Measurements from ENCODE around the gene SLC25A5.
"Not testable (repeated sequence)": the region's sequence is repeated elsewhere in the genome, so short reads cannot be mapped to it uniquely, and the experiment has no call there.

Gene SLC25A5

GRCh38 chrX:119477812-119478232 is 9.6 kb downstream of the SLC25A5 start:
- DNase-seq (ENCODE audit: low read depth in 3 of 3) = no peak

- DNase-seq (ENCODE audit: low read depth in 3 of 3) = no peak
Observed at GRCh38 chrX:119478504-119478903, 10.3 kb downstream of the SLC25A5 start.

- no peak for DNase-seq (ENCODE audit: low read depth in 3 of 3)
Observed at GRCh38 chrX:119479845-119480244, 11.6 kb downstream of the SLC25A5 start.

- DNase-seq (ENCODE audit: low read depth in 3 of 3) = no peak
Observed at GRCh38 chrX:119481323-119481801, 13.1 kb downstream of the SLC25A5 start.

DNA sequence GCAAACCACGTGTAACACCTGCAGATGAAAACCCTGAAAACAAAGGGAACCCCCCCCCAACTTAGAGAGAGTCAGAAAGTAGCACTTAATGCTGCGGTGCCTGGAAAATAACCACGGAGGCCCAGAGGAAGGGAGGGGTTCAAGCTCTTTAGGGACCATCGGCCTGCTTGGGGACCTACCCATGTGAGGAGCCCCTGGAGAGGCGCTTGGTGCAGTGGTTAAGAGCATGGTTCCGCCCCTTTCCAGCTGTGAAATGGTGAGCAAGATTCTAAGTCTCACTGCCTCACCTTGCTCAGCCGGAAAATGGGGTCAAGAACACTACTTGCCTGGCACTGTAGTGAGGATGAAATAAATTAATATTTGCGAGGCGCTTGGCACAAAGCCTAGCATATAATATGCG is 13.8 kb downstream of the SLC25A5 start:
- no peak for DNase-seq (ENCODE audit: low read depth in 3 of 3)

DNA sequence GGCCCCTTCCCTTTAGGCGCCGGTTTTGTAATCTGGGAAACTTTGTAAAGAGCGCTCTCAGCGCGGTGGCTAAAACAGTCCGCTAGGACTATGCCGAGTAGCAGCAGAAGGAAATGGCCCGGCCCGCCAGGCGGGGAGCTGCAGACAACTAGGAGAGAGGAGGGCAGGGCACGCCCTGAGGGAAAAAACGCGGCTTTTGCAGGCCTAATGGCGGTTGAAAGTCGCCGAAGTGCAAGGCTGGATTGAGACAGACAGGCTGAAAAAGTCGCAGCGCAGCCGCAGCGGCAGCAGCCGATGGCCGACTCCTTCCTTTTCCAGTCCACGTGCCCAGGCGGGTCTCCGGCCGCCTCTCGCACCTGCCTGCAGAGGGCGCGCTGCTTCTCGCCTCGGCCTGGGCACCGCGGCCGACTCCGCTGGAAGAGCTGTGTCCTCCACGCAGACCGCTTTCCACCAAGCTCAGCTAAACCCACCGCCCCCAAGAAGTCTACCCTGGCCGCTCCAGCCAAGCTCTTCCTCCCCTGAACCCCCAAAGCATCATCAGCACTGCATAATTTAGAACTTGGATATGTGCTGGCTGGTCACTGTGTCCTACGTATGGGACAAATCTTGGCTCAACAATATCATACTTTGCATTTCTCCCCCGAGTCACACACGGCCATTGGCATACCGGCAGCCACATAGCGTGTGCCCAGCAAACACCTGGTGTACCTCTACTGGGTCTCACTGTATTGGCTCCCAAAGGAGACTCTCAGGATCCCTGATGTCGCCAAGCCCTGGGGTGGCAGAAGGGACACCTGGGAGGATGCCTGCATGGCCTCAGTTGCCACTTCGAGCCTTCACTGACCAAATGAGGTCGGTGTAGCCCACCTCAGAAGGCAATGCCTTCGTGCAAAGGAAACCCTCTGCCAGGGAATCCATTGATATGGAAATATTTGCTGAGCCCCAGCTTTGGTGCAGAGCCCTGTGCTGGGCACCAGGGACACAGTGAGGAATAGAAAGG is 14.5 kb downstream of the SLC25A5 start:
- peak; percentile 23 to 61 (median 33) for DNase-seq (ENCODE audit: low read depth in 3 of 3)

- DNase-seq (ENCODE audit: low read depth in 3 of 3) = no peak
Observed at GRCh38 chrX:119486745-119487144, 18.5 kb downstream of the SLC25A5 start.

GRCh38 chrX:119487766-119488165 is 19.5 kb downstream of the SLC25A5 start:
- DNase-seq (ENCODE audit: low read depth in 3 of 3) = not testable (repeated sequence)

DNA sequence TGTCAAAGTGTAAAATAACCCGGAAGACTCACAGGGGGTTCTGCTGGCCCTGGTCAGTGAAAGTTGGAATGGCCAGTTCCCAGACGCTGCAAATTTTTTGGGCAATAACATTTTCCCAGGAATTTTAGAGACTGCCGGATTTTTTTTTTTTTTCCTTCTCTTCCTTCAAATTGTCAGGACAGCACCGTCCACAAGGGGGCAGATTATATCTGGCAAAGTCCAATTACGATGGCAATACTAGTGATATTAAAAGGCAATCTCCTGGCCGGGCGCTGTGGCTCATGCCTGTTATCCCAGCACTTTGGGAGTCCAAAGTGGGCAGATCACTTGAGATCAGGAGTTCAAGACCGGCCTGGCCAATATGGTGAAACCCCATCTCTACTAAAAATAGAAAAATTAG is 20.5 kb downstream of the SLC25A5 start:
- DNase-seq (ENCODE audit: low read depth in 3 of 3) = no peak

GRCh38 chrX:119489212-119490074 is 21.2 kb downstream of the SLC25A5 start:
- DNase-seq (ENCODE audit: low read depth in 3 of 3) = no peak

- no peak for DNase-seq (ENCODE audit: low read depth in 3 of 3)
Observed at GRCh38 chrX:119492463-119492862, 24.2 kb downstream of the SLC25A5 start.

DNA sequence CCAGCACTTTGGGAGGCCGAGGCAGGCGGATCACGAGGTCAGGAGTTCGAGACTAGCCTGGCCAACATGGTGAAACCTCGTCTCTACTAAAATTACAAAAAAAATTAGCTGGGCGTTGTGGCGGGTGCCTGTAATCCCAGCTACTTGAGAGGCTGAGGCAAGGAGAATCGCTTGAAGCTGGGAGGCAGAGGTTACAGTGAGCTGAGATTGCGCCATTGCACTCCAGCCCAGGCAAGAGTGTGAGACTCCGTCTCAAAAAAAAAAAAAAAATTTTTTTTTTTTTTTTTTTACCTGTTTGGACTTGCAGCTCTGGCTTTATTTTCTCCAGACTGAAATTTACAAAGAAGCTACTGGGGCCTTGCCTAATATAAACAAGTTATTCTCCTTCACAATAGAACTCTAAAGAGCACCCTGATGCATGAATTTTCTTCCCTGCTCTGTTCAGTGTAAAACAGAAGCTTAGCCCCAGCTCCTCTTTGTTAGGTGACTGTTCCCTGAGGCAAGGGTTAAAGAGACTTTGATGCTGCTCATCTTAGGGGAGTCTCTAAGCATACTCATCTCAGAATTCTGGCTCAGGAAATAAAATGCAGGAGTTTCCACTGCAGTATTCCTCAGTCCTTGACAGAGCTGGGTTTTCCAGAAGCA is 25.7 kb downstream of the SLC25A5 start:
- DNase-seq (ENCODE audit: low read depth in 3 of 3) = not testable (repeated sequence)

- no peak for DNase-seq (ENCODE audit: low read depth in 3 of 3)
Observed at GRCh38 chrX:119495734-119496726, 27.8 kb downstream of the SLC25A5 start.

DNA sequence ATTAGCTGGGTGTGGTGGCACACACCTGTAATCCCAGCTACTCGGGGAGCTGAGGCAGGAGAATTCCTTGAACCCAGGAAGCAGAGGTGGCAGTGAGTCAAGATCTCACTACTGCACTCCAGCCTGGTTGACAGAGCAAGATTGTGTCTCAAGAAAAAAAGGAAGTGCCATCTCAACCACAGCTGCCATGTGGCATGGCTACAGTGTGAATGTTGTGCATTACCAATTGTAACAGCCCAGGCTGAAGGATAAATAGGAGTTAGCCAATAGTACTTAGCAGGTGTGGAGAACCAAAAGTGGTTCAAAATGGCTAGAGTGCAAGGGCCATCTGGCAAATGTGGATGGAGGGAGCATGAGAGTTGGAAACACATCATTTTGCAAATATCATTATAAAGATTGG is 28.9 kb downstream of the SLC25A5 start:
- DNase-seq (ENCODE audit: low read depth in 3 of 3) = no peak

DNA sequence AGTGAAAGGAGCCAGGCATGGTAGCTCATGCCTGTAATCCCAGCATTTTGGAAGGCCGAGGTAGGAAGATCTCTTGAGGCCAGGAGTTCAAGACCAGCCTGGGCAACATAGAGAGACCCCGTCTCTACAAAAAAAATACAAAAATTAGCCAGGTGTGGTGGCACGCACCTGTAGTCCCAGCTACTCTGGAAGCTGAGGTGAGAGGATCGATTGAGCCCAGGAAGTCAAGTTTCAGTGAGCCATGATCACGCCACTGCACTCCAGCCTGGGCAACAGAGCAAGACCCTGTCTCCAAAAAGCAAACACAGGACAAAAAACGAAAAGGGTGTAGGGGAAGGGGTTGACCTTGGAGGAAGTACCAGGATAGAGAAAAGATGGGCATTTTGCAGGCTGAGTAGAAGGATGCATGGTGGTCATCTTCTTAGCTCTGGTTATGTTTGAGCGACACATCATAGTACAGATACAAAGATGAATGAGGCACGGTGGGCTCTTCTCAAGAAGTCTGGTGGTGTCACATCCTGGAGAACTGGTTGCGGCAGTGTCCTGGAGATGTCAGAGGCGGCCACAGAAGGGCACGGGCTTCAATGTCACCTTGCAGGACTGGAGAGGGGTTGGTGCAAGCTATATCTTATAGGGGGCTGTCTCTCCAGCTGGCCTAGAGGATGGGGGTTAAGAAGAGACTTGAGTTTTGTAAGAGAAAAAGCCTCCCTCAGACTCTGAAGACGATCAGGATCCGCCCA is 32.0 kb downstream of the SLC25A5 start:
- no peak for DNase-seq (ENCODE audit: low read depth in 3 of 3)

DNA sequence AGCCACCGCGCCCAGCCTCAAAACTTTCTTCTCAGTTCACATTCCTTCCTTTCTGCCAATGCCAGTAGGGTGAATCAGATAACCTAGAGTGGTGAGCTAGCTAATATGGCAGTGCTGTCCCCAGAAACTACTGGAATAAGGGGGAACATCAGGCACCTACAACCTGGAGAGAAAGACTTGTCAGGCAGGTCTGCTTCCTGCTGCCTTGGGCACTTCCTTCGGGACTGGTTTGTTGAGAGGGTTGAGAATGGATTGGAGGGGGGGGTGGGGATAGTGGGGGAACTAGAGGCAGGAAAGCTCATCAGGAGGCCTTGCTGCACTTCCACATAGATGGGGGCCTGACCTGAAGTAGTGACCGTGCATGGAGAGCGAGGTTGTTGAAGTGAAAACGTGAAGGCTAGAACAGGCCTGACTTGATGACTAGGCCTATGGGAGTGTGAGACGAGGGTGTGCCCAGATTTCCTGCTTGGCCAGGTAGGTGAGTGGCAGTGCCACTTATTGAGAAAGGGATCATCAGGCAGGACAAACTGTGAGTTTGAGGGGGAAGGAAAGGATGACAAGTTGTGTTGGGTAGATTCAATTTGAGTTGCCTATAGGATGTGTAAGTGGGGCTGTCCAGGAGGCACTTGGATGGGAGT is 33.4 kb downstream of the SLC25A5 start:
- DNase-seq (ENCODE audit: low read depth in 3 of 3) = no peak

DNA sequence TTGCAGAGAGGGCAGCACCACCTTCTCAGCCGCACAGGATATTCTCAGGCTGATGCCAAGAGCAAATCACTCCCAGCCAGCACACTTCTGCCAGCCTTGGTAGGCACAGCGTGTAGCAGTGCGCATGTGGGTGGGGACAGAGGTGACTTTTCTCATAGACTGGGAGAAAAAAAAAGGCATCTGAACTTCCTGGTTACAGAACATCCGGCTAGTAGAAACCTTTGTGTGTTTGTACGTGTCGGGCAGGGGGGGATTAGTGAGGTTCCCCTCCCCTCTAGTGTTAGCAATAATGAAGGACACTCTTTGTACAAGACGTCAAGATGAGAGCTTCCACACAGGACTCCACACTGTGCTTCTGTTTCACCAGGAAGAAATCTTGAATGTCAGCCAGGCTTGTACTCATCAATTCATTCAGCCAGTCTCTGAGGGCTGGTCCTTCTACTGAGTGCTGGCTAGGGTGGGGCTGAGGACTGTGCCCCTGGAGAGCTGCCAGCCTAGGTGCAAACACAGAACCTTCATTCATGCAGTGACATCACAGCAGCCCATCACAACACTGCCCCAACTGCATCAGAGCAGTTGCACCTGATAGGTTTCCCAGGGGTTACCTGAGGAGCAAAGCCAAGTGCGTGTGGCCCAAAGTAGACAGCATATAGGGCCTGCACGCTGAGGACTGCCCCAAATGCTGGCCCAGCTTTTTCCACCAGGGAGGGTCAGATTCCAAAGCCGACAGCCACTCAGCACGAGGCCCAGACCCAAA is 34.7 kb downstream of the SLC25A5 start:
- DNase-seq (ENCODE audit: low read depth in 3 of 3) = no peak

GRCh38 chrX:119503484-119503861 is 35.2 kb downstream of the SLC25A5 start:
- no peak for DNase-seq (ENCODE audit: low read depth in 3 of 3)

- DNase-seq (ENCODE audit: low read depth in 3 of 3) = not testable (repeated sequence)
Observed at GRCh38 chrX:119505145-119505544, 36.9 kb downstream of the SLC25A5 start.
